Epithelial cell of alveolus of lung (primary cell): ENCODE results near the gene CCDC80. TPM values are rescaled to one million over a fixed set of nuclear protein-coding genes. Genes with fewer than 3 reads are reported as not detected.

ENCODE experiments used
- total RNA-seq: library from RNA; depleted of rRNA; stranded (reverse); fragments of >200 nt; gene quantifications from 2 replicates; pipeline ENCODE4 v1.2.1, GENCODE V29; 2015

Gene CCDC80
- total RNA-seq, result 48.7 and 52.5 TPM in 2 replicates

DNA sequence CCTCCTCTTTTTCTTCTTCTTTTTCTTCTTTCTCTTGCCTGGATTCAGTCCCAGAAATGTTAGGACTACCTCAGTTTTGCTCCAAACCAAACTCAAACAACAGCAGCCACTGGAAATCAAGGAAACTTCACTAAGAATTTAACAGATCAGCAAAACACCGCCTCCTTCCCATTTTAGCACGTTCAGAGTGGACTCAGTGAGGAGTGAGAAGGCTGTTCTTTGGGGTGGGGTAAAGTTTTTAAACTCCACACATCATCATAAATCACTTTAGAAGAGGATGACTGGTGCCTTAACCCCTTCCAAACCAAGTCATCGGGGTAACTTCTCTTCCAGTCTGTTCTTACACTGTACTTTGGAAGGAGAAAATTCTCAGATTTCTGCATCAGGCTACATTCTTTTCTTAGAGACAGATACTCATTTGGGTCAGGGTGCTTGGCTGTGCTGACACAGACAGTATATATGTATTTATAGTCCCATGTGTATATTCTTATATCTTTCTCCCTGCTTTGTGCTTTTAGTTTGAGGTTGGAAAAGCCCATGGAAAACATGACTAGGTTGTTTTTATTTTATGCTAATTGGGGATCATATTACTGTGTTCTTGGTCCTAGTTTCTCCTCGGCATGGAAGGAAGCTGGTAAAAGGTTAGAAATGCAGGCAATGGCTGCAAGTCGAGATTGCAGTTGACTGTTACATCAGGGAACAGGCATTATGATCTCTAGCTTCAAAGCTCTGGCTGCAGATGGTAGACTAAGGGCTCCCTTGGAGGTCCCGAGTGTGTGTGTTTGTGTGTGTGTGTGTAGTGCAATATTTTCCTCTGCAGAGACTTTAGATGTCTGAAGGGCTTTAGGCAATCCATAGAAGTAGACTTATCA, at the start of gene CCDC80:
Gene CCDC80 (minus strand): TSS at position 214 of the 872 bp plus-strand sequence. CDS start 1,238 bp downstream, outside the sequence.

GRCh38 chr3:112561734-112562529, 79.0 kb downstream of the CCDC80 start, which contains the start of the genes ATG3 and SLC35A5:
TSS of gene ATG3 (minus strand) at chr3:112561962. CDS start at chr3:112561528, 434 bp downstream.
TSS of gene SLC35A5 (plus strand) at chr3:112562045. CDS start at chr3:112563404, 1,359 bp downstream.

Other genes with a start within 250 kb of the CCDC80 start
- gene BTLA, start 141.7 kb downstream of the CCDC80 start, total RNA-seq, result 0.26 TPM in 1 of 2 replicates, not detected in the other
- 26.4 and 47.7 TPM in 2 replicates for gene ATG3, start 79.2 kb downstream of the CCDC80 start, total RNA-seq
- 31.5 and 32.8 TPM in 2 replicates for gene SLC35A5, start 79.1 kb downstream of the CCDC80 start, total RNA-seq
- not detected in 2 replicates for gene CD200R1L, start 205.7 kb upstream of the CCDC80 start, total RNA-seq